IMR-90 (cell line): ENCODE results near the gene H1-8. TPM values are rescaled to one million over a fixed set of nuclear protein-coding genes. Genes with fewer than 3 reads are reported as not detected.
A peak's percentile ranks its signal among the peaks of the same experiment; 100 is the strongest.

Experiments
- ATAC-seq: fragments of 200-7000 bp; cut with Tn5 transposase; 2 replicates; pipeline ENCODE4 v1.9.1; 2020; ENCODE audit warnings: low read depth, mild to moderate bottlenecking, moderate library complexity
- BruUV-seq: library from RNA; stranded (reverse); fragments of 400-500 nt; replicated peaks from 2 replicates; lab custom pipeline; 2021; lab: Mats Ljungman, UMichigan
- CTCF ChIA-PET: fragments of 300-600 bp; formaldehyde crosslinking; extraction: SDS; loops from one replicate; lab custom pipeline; 2021; ENCODE audit warnings: antibody characterized with exemption; lab: Yijun Ruan, JAX
- POLR2A ChIA-PET: fragments of 300-600 bp; sonication (Branson Sonifier 250); formaldehyde crosslinking; loops from one replicate; lab custom pipeline; 2022; ENCODE audit warnings: antibody characterized with exemption; ENCODE audit not compliant: unreplicated experiment; lab: Charles Lee
- DNase-seq: peaks from one replicate; pipeline ENCODE4 v3.0.0; 2013
- H2AFZ ChIP-seq: replicated peaks from 2 replicates; pipeline ENCODE3; 2013; ENCODE audit warnings: low read length, mild to moderate bottlenecking; ENCODE audit not compliant: poor library complexity
- H2AK5ac ChIP-seq: 2 replicates; pipeline ENCODE4 v1.6.1; 2013; ENCODE audit warnings: low read depth, low read length, inconsistent platforms
- H2AK9ac ChIP-seq: replicated peaks from 2 replicates; pipeline ENCODE3; 2013; ENCODE audit warnings: mild to moderate bottlenecking, low read depth, low read length, moderate library complexity; ENCODE audit not compliant: poor library complexity
- H2BK120ac ChIP-seq: 2 replicates; pipeline ENCODE4 v1.6.1; 2013; ENCODE audit warnings: low read depth, low read length, inconsistent platforms
- H2BK15ac ChIP-seq: 3 replicates; pipeline ENCODE4 v1.6.1; 2013; ENCODE audit warnings: low read depth, low read length, inconsistent platforms
- H2BK20ac ChIP-seq: 2 replicates; pipeline ENCODE4 v1.6.1; 2013; ENCODE audit warnings: low read depth, mild to moderate bottlenecking, inconsistent platforms, low read length, moderate library complexity
- H2BK5ac ChIP-seq: 2 replicates; pipeline ENCODE4 v1.6.1; 2013; ENCODE audit warnings: mild to moderate bottlenecking, low read depth, low read length, inconsistent platforms; ENCODE audit not compliant: poor library complexity, severe bottlenecking
- H3K14ac ChIP-seq: replicated peaks from 2 replicates; pipeline ENCODE4 v1.6.1; 2013; ENCODE audit warnings: low read depth, low read length, inconsistent platforms
- H3K18ac ChIP-seq: 2 replicates; pipeline ENCODE4 v1.6.1; 2013; ENCODE audit warnings: low read depth, low read length, control low read depth
- H3K23ac ChIP-seq: 2 replicates; pipeline ENCODE4 v1.6.1; 2013; ENCODE audit warnings: low read depth, low read length, inconsistent platforms
- H3K27ac ChIP-seq: 2 replicates; pipeline ENCODE4 v1.5.1; 2013; ENCODE audit warnings: mild to moderate bottlenecking, control low read depth, low read length; ENCODE audit not compliant: insufficient read depth
- H3K27me3 ChIP-seq: 2 replicates; pipeline ENCODE4 v1.6.1; 2013; ENCODE audit warnings: low read length; ENCODE audit not compliant: control insufficient read depth, insufficient read depth
- H3K36me3 ChIP-seq: 2 replicates; pipeline ENCODE4 v1.6.1; 2013; ENCODE audit warnings: low read length, mixed read lengths; ENCODE audit not compliant: control insufficient read depth, insufficient read depth
- H3K4ac ChIP-seq: 2 replicates; pipeline ENCODE4 v1.6.1; 2013; ENCODE audit warnings: low read depth, low read length, inconsistent platforms
- H3K4me1 ChIP-seq: 2 replicates; pipeline ENCODE4 v1.6.1; 2013; ENCODE audit warnings: low read length, mixed read lengths; ENCODE audit not compliant: control insufficient read depth, insufficient read depth
- H3K4me2 ChIP-seq: 2 replicates; pipeline ENCODE4 v1.6.1; 2013; ENCODE audit warnings: low read depth, mild to moderate bottlenecking, control low read depth, low read length, moderate library complexity
- H3K4me3 ChIP-seq: 2 replicates; pipeline ENCODE4 v1.5.1; 2013; ENCODE audit warnings: low read depth, mild to moderate bottlenecking, control low read depth, low read length, moderate library complexity; ENCODE audit not compliant: insufficient read depth
- H3K56ac ChIP-seq: 2 replicates; pipeline ENCODE4 v1.6.1; 2013; ENCODE audit warnings: low read length, inconsistent platforms; ENCODE audit not compliant: insufficient read depth; ENCODE audit errors: extremely low read depth
- H3K79me1 ChIP-seq, 2 experiments: 2 replicates each; pipeline ENCODE4 v1.6.1; 2013; ENCODE audit warnings: low read length in 2 of 2, inconsistent platforms in 1 of 2, low read depth in 1 of 2
- H3K9ac ChIP-seq: 2 replicates; pipeline ENCODE4 v1.6.1; 2013; ENCODE audit warnings: low read depth, low read length, control low read depth
- H3K9me1 ChIP-seq: 2 replicates; pipeline ENCODE4 v1.6.1; 2013; ENCODE audit warnings: low read length, inconsistent platforms; ENCODE audit not compliant: insufficient read depth
- H3K9me3 ChIP-seq: 2 replicates; pipeline ENCODE4 v1.6.1; 2013; ENCODE audit warnings: low read length; ENCODE audit not compliant: control insufficient read depth, insufficient read depth
- H4K20me1 ChIP-seq: 2 replicates; pipeline ENCODE4 v1.6.1; 2013; ENCODE audit warnings: low read length, inconsistent platforms; ENCODE audit not compliant: insufficient read depth
- H4K5ac ChIP-seq: 2 replicates; pipeline ENCODE4 v1.6.1; 2013; ENCODE audit warnings: mild to moderate bottlenecking, low read depth, low read length, control low read depth
- H4K8ac ChIP-seq, 2 experiments: 2 replicates each; pipeline ENCODE4 v1.6.1; 2013; ENCODE audit warnings: low read depth in 2 of 2, low read length in 2 of 2, control low read depth in 1 of 2, inconsistent platforms in 1 of 2
- H4K91ac ChIP-seq: 2 replicates; pipeline ENCODE4 v1.6.1; 2013; ENCODE audit warnings: low read depth, low read length, inconsistent platforms; ENCODE audit not compliant: insufficient read depth
- CEBPB ChIP-seq: IDR thresholded peaks from 2 replicates; pipeline ENCODE4 v1.6.1; 2012; ENCODE audit warnings: low read depth, low read length, improper control_type of control experiment
- WGBS, 2 experiments: methylation state at CpG; one replicate each; pipeline versions ENCODE4 v1.1.5 to v1.1.7; 2013; ENCODE audit warnings: missing lambda C conversion rate in 2 of 2; ENCODE audit not compliant: insufficient read length in 1 of 2; ENCODE audit errors: extremely low coverage in 2 of 2; 5-methylcytosine and 5-hydroxymethylcytosine counted together
- dilution Hi-C: fragments of 300-500 bp; cut with HindIII; formaldehyde crosslinking; loops from one replicate; pipeline ENCODE4 v1.14.3; 2018; ENCODE audit warnings: low sequenced_read_pairs; ENCODE audit not compliant: unreplicated experiment
- in situ Hi-C: fragments of 300-500 bp; cut with MboI; formaldehyde crosslinking; loops from 3 replicates; pipeline ENCODE4 v1.14.3; 2019; ENCODE audit warnings: low sequenced_read_pairs, inconsistent platforms, mixed read lengths
- intact Hi-C: fragments of 100-400 bp; cut with micrococcal nuclease; formaldehyde crosslinking; loops from 2 replicates; pipeline ENCODE4 v1.10.0; 2022
- polyA plus RNA-seq, 3 experiments: library from polyadenylated mRNA; depleted of rRNA; stranded (reverse); fragments of >200 nt; gene quantifications; 2 replicates each; pipeline ENCODE4 v1.2.3, GENCODE V29; 2012; ENCODE audit warnings: low replicate concordance in 1 of 3
- total RNA-seq: library from RNA; depleted of rRNA; stranded (reverse); fragments of >200 nt; gene quantifications from 2 replicates; pipeline ENCODE4 v1.2.3, GENCODE V29; 2012
- TF ChIP-seq, protein P1 (sequence below): fragments of 150-350 bp; IDR thresholded peaks from 2 replicates; pipeline ENCODE4 v1.6.1; 2016; ENCODE audit warnings: low read depth, mild to moderate bottlenecking, low read length, moderate library complexity, borderline replicate concordance

Gene H1-8
- total and polyA plus RNA-seq, 2 of the 4 experiments (the other 2 are of a cell fraction), result not detected

DNA sequence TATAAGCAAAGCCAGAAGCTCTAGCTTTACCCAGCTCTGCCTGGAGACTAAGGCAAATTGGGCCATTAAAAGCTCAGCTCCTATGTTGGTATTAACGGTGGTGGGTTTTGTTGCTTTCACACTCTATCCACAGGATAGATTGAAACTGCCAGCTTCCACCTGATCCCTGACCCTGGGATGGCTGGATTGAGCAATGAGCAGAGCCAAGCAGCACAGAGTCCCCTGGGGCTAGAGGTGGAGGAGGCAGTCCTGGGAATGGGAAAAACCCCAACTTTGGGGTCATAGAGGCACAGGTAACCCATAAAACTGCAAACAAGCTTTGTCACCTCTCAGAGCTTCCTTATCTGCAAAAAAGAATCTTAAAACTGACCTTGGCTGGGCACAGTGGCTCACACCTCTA lies 7.9 kb upstream of the H1-8 start:
- no peak overlapping the region for H3K14ac ChIP-seq
- H2AK9ac ChIP-seq, result no peak overlapping the region
- no peak overlapping the region for H2AK5ac ChIP-seq
- POLR2A ChIA-PET, result interaction anchor here (0.6 kb wide), 1 partner anchor 19 kb away, joined by 3 read pairs; no protein-coding TSS in a partner anchor
- H4K20me1 ChIP-seq, result no peaks in the 10 kb centered on the region
- H4K5ac ChIP-seq, result no peak overlapping the region
- H4K8ac ChIP-seq, result no peak overlapping the region
- no peak overlapping the region for H3K18ac ChIP-seq
- CTCF ChIA-PET, result no interaction called here
- TF ChIP-seq CEBPB, result 0 out of 2 replicates have a peak, but pooled peaks have one; percentile 9
- TF ChIP-seq, protein P1, sequence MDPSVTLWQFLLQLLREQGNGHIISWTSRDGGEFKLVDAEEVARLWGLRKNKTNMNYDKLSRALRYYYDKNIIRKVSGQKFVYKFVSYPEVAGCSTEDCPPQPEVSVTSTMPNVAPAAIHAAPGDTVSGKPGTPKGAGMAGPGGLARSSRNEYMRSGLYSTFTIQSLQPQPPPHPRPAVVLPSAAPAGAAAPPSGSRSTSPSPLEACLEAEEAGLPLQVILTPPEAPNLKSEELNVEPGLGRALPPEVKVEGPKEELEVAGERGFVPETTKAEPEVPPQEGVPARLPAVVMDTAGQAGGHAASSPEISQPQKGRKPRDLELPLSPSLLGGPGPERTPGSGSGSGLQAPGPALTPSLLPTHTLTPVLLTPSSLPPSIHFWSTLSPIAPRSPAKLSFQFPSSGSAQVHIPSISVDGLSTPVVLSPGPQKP, result no peak
- H3K23ac ChIP-seq, result no peak overlapping the region
- WGBS, 2 experiments, result no CpG with 5 or more reads among the region's 1 CpG
- H3K4me2 ChIP-seq, result no peak overlapping the region
- H3K79me1 ChIP-seq, result no peaks in the 10 kb centered on the region
- DNase-seq, result no peak
- BruUV-seq, result no TSS peak
- no peak overlapping the region for H2BK120ac ChIP-seq
- no peaks in the 10 kb centered on the region for H3K9me3 ChIP-seq
- no peak overlapping the region for H2BK5ac ChIP-seq
- no peak overlapping the region for H4K91ac ChIP-seq
- no peak overlapping the region for H3K56ac ChIP-seq
- no peak overlapping the region for H3K4ac ChIP-seq
- in situ Hi-C loops (no loop called here), dilution Hi-C loops (no loop called here), intact Hi-C loops (loop anchor here (5.0 kb wide), 1 partner anchor 83 kb away; no protein-coding TSS in a partner anchor)
- H3K27me3 ChIP-seq, result peaks cover 5% of the 10 kb centered on the region; the same call in 1 of the 2 replicates
- ATAC-seq, result no peak
- H3K27ac ChIP-seq, result no peak overlapping the region
- H2BK20ac ChIP-seq, result no peak overlapping the region
- no peak overlapping the region for H2AFZ ChIP-seq
- H3K9me1 ChIP-seq, result peaks cover 4% of the 10 kb centered on the region
- H2BK15ac ChIP-seq, result no peak overlapping the region
- H3K36me3 ChIP-seq, result no peaks in the 10 kb centered on the region
- H3K9ac ChIP-seq, result no peak overlapping the region
- H3K4me1 ChIP-seq, result peaks cover 10% of the 10 kb centered on the region
- H3K4me3 ChIP-seq, result no peak overlapping the region
